Liver (tissue), 9 donors: ENCODE measurements around the gene CHSY1. TPM values are rescaled to one million over a fixed set of nuclear protein-coding genes. Genes with fewer than 3 reads are reported as not detected.

Source experiments
- DNase-seq: peaks from one replicate; pipeline ENCODE4 v3.0.0-alpha.2; 2017; ENCODE audit warnings: low spot score
- H3K27ac ChIP-seq, 2 donors: one replicate each; pipeline ENCODE4 v1.7.0; 2013; ENCODE audit warnings: inconsistent platforms in 2 of 2, low read length in 2 of 2, control low read depth in 1 of 2, low read depth in 1 of 2, mild to moderate bottlenecking in 1 of 2
- H3K27me3 ChIP-seq, 4 donors: one replicate each; pipeline versions ENCODE4 v1.6.1 to v1.7.0; 2013; ENCODE audit warnings: low read length in 3 of 4, inconsistent platforms in 1 of 4, mild to moderate bottlenecking in 1 of 4, moderate library complexity in 1 of 4; ENCODE audit not compliant: control insufficient read depth in 4 of 4, insufficient read depth in 4 of 4
- H3K36me3 ChIP-seq, 4 donors: one replicate each; pipeline versions ENCODE4 v1.6.1 to v1.7.0; 2013; ENCODE audit warnings: low read length in 3 of 4, mild to moderate bottlenecking in 3 of 4, low read depth in 1 of 4, moderate library complexity in 1 of 4; ENCODE audit not compliant: control insufficient read depth in 4 of 4, insufficient read depth in 3 of 4
- H3K4me1 ChIP-seq, 4 donors: one replicate each; pipeline versions ENCODE4 v1.6.1 to v1.7.0; 2013; ENCODE audit warnings: low read length in 3 of 4, mild to moderate bottlenecking in 3 of 4, moderate library complexity in 1 of 4; ENCODE audit not compliant: control insufficient read depth in 4 of 4, insufficient read depth in 4 of 4
- H3K4me3 ChIP-seq, 3 donors: one replicate each; pipeline versions ENCODE4 v1.6.1 to v1.7.0; 2013; ENCODE audit warnings: low read length in 3 of 3, control low read depth in 1 of 3, low read depth in 1 of 3, mild to moderate bottlenecking in 1 of 3
- H3K9ac ChIP-seq, 2 donors: one replicate each; pipeline ENCODE4 v1.7.0; 2013; ENCODE audit warnings: low read length in 2 of 2, mild to moderate bottlenecking in 2 of 2, moderate library complexity in 2 of 2, control low read depth in 1 of 2, low read depth in 1 of 2
- H3K9me3 ChIP-seq, 4 donors: one replicate each; pipeline versions ENCODE4 v1.6.1 to v1.7.0; 2013; ENCODE audit warnings: low read length in 3 of 4; ENCODE audit not compliant: control insufficient read depth in 4 of 4
- FOXA1 ChIP-seq: IDR thresholded peaks from 2 replicates; pipeline ENCODE4 v1.6.1; 2016; ENCODE audit warnings: antibody characterized with exemption
- FOXA2 ChIP-seq: IDR thresholded peaks from 2 replicates; pipeline ENCODE4 v1.6.1; 2016; ENCODE audit warnings: antibody characterized with exemption
- GABPA ChIP-seq, 2 donors: IDR thresholded peaks in 1 of 2; conservative IDR thresholded peaks in 1 of 2; 2 replicates each; pipeline ENCODE4 v1.6.1; 2016; ENCODE audit warnings: antibody characterized with exemption in 2 of 2, mild to moderate bottlenecking in 1 of 2, moderate library complexity in 1 of 2
- HNF4A ChIP-seq, 2 donors: conservative IDR thresholded peaks; 2 replicates each; pipeline ENCODE4 v1.6.1; 2016; ENCODE audit warnings: antibody characterized with exemption in 2 of 2, mild to moderate bottlenecking in 2 of 2
- HNF4G ChIP-seq: IDR thresholded peaks from 2 replicates; pipeline ENCODE4 v1.6.1; 2016; ENCODE audit warnings: antibody characterized with exemption
- JUND ChIP-seq, 2 donors: IDR thresholded peaks; 2 replicates each; pipeline ENCODE4 v1.6.1; 2016; ENCODE audit warnings: antibody characterized with exemption in 2 of 2
- MAX ChIP-seq: IDR thresholded peaks from 2 replicates; pipeline ENCODE4 v1.6.1; 2016; ENCODE audit warnings: antibody characterized with exemption
- NR2F2 ChIP-seq: IDR thresholded peaks from 2 replicates; pipeline ENCODE4 v1.6.1; 2016; ENCODE audit warnings: antibody characterized with exemption
- RAD21 ChIP-seq, 2 donors: IDR thresholded peaks; 2 replicates each; pipeline ENCODE4 v1.6.1; 2016; ENCODE audit warnings: antibody characterized with exemption in 2 of 2, mild to moderate bottlenecking in 2 of 2
- RXRA ChIP-seq, 2 donors: IDR thresholded peaks; 2 replicates each; pipeline ENCODE4 v1.6.1; 2017 to 2018; ENCODE audit warnings: antibody characterized with exemption in 2 of 2, mild to moderate bottlenecking in 1 of 2
- SP1 ChIP-seq: IDR thresholded peaks from 2 replicates; pipeline ENCODE4 v1.6.1; 2018; ENCODE audit warnings: antibody characterized with exemption, mild to moderate bottlenecking
- TAF1 ChIP-seq: conservative IDR thresholded peaks from 2 replicates; pipeline ENCODE4 v1.6.1; 2016; ENCODE audit warnings: antibody characterized with exemption, mild to moderate bottlenecking
- YY1 ChIP-seq: IDR thresholded peaks from 2 replicates; pipeline ENCODE4 v1.6.1; 2016; ENCODE audit warnings: antibody characterized with exemption, mild to moderate bottlenecking
- ZBTB33 ChIP-seq: IDR thresholded peaks from 2 replicates; pipeline ENCODE4 v1.6.1; 2016; ENCODE audit warnings: antibody characterized with exemption
- WGBS: extraction: QIAGEN DNeasy Blood & Tissue Kit; methylation state at CpG from one replicate; pipeline ENCODE4 v1.1.7; 2013; 5-methylcytosine and 5-hydroxymethylcytosine counted together
- polyA plus RNA-seq, 2 donors: library from polyadenylated mRNA; stranded (reverse) in 1 of 2; unstranded in 1 of 2; fragments of 200-250 nt in 1 of 2; fragments of >200 nt in 1 of 2; fragmentation: Nextera tagmentation in 1 of 2; extraction: Ambion mirVana in 1 of 2; gene quantifications; one replicate each; pipeline versions ENCODE4 v1.2.1 to v1.2.3, GENCODE V29; 2013 to 2015
- total RNA-seq, 2 donors: library from RNA; depleted of rRNA; stranded (reverse); fragments of >200 nt; gene quantifications; one replicate each; pipeline ENCODE4 v1.2.3, GENCODE V29; 2014
- TF ChIP-seq, protein P1 (sequence below): fragments of 150-350 bp; IDR thresholded peaks from 2 replicates; pipeline ENCODE4 v1.5.1; 2017; ENCODE audit warnings: improper control_type of control experiment, low read depth, low read length; ENCODE audit not compliant: missing input control
- donor health status: healthy.
- donor health status: healthy.
- donor health status: healthy.
- donor health status: healthy.
- donor health status: healthy.

The CHSY1 gene
- total and polyA plus RNA-seq, 4 donors: 1.4 to 12.3 (median 6.6) TPM

DNA sequence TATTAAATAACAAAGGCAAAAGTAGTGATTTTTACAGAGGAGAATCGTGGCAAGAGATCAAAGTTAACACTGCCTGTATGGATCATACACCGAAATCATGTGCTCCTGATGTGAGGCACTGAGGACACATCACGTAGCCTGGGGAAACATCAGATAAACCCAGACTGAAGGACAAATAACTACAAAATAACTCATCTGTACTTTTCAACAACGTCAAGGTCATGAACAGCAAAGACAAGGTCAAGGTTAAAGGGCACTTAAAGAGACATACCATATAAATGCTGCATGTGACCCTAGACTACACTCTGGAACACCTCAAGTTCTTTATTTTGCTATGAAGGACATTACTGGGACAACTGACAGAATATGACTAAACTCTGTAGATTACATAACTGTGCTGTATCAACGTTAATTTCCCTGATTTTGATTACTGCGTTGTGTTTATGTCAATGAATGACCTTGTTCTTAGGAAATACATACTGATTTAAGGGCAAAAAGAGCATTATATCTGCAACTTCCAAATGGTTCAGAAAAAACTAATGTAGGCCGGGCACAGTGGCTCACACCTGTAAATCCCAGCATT, 48.1 kb downstream of the CHSY1 start:
- Histone ChIP-seq H3K9ac (no peak overlapping the region), H3K9me3 (no peaks in the 10 kb centered on the region), H3K27me3 (no peaks in the 10 kb centered on the region), H3K4me3 (no peak overlapping the region), H3K36me3 (no peaks in the 10 kb centered on the region), H3K27ac (peak overlapping the region in 1 of 2 donors; percentile 15), H3K4me1 (peaks cover 0 to 10% (median 5%) of the 10 kb centered on the region in 4 donors)
- 70% methylated on average over 7 of the region's 7 CpGs for WGBS
- TF ChIP-seq HNF4G: no peak
- peak; percentile 45 for TF ChIP-seq NR2F2
- no peak for DNase-seq

DNA sequence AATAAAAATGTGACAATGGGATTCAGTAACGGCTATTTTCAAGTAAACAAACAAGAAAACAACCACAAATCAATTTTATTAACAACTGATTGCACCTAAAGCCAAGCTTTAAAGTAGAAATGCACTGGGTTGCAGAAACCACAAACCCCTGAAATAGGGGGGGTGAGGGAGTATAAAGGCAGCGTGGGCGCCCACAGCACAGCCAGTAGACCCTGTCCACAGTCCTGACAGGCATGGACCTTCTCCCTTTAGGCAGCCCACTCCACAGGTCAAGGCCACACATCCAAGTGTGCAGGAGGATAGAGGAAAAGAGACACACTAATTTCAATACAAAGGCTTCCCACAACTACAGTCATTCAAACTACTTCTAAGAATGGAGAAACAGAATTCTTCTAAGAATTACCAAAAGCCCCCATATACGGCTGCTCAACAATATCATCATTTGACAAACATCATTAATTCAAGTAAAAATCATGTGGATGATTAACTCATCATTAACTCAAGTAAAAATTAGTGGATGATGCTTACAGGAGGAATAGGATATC, 48.7 kb downstream of the CHSY1 start:
- H3K4me1 ChIP-seq: peaks cover 0 to 10% (median 5%) of the 10 kb centered on the region in 4 donors
- TF ChIP-seq SP1 (no peak), GABPA (IDR thresholded peaks at IDR 0.05 in 1 of 2, conservative IDR thresholded peaks at IDR 0.05 in 1 of 2) (no peak)
- 84% methylated on average over 4 of the region's 4 CpGs for WGBS
- peak overlapping the region; percentile 15 to 18 for H3K27ac ChIP-seq
- H3K4me3 ChIP-seq: no peak overlapping the region
- H3K9ac ChIP-seq: no peak overlapping the region
- DNase-seq: no peak
- no peaks in the 10 kb centered on the region for H3K9me3 ChIP-seq
- H3K27me3 ChIP-seq: no peaks in the 10 kb centered on the region
- H3K36me3 ChIP-seq: no peaks in the 10 kb centered on the region

DNA sequence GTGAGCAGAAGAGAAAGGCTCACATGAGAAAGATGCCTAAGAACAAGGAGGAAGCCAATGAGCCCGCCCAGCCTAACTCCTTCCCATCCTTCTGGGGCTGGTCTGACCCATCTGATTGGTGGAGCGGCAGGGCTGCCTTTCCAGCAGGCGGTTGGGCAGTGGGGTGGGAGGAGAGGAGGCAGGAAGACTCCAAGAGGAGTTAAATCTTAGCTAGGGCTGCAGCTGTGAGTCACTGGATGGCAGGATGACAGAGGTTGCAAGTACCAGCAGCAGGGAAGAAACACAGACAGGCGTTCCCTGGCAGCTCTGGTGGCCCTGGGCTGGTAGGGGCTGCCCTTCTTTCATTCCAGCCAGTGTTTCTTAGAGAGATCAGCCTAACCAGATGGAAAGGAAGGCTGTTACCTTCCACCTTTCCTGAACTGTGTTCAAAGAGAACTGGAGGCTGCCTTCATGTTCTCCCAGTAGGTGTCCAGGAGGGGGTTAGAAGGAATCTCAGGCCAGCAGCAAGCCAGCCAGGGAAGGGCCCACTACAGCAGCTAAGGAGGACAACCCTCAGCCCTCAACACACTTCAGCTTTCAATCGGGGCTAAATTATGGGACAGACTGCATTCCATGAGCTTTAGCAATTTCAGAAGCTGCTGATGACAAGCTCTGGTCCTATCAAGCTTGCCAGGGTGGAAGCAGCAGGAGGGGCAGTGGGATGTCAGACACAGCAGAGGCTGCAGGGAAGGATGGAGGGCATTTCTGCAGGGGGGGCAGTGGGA, 50.3 kb downstream of the CHSY1 start:
- Histone ChIP-seq H3K4me3 (no peak overlapping the region), H3K4me1 (peaks cover 0 to 10% (median 5%) of the 10 kb centered on the region in 4 donors), H3K9ac (no peak overlapping the region), H3K9me3 (no peaks in the 10 kb centered on the region), H3K27me3 (no peaks in the 10 kb centered on the region), H3K36me3 (no peaks in the 10 kb centered on the region), H3K27ac (peak overlapping the region; percentile 27 to 53)
- no peak for DNase-seq
- WGBS: 72% methylated on average over 5 of the region's 5 CpGs
- peak in 1 of 2 donors; percentile 32 for TF ChIP-seq JUND (IDR thresholded peaks at IDR 0.05)
- no peak for TF ChIP-seq HNF4A (conservative IDR thresholded peaks at IDR 0.05)
- TF ChIP-seq HNF4G: no peak
- no peak for TF ChIP-seq ZBTB33
- no peak for TF ChIP-seq FOXA2
- TF ChIP-seq RAD21 (IDR thresholded peaks at IDR 0.05): peak in 1 of 2 donors; percentile 16
- TF ChIP-seq, protein P1, sequence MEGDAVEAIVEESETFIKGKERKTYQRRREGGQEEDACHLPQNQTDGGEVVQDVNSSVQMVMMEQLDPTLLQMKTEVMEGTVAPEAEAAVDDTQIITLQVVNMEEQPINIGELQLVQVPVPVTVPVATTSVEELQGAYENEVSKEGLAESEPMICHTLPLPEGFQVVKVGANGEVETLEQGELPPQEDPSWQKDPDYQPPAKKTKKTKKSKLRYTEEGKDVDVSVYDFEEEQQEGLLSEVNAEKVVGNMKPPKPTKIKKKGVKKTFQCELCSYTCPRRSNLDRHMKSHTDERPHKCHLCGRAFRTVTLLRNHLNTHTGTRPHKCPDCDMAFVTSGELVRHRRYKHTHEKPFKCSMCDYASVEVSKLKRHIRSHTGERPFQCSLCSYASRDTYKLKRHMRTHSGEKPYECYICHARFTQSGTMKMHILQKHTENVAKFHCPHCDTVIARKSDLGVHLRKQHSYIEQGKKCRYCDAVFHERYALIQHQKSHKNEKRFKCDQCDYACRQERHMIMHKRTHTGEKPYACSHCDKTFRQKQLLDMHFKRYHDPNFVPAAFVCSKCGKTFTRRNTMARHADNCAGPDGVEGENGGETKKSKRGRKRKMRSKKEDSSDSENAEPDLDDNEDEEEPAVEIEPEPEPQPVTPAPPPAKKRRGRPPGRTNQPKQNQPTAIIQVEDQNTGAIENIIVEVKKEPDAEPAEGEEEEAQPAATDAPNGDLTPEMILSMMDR: no peak
- no peak for TF ChIP-seq TAF1
- TF ChIP-seq SP1: peak; percentile 24
- no peak for TF ChIP-seq FOXA1
- no peak for TF ChIP-seq MAX
- TF ChIP-seq YY1: no peak
- no peak for TF ChIP-seq RXRA (IDR thresholded peaks at IDR 0.05)
